HG02678 (cell line): ENCODE data around the gene PTH.

Source experiments
- ATAC-seq: cut with Tn5 transposase; IDR thresholded peaks from one replicate; pipeline ENCODE4 v1.9.1; 2021; ENCODE audit warnings: mild to moderate bottlenecking, moderate library complexity; ENCODE audit not compliant: unreplicated experiment

Gene PTH

DNA sequence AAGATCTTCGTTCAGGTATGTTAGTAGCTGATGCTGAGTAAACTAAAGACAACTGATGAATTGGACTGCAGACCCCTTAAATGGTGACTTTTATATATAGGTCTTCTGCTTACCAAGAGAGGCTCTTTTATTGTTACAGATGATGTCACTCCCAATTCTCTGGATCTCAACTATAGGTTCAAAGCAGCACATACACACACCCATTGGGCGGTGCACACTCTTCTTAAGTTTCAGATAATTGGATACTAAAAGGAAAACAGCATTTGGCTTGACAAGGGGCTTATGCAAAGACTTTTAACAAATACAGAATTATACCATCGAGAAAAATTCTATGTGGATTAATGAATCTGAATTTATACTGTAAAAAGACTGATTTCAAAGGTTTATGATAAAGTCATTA is at the start of gene PTH:
Gene PTH (minus strand): TSS at position 69 of the 400 bp plus-strand sequence. CDS start 3,142 bp downstream, outside the sequence.
- ATAC-seq = no peak

GRCh38 chr11:13538044-13538443 is 42.2 kb upstream of the PTH start:
- ATAC-seq = no peak

DNA sequence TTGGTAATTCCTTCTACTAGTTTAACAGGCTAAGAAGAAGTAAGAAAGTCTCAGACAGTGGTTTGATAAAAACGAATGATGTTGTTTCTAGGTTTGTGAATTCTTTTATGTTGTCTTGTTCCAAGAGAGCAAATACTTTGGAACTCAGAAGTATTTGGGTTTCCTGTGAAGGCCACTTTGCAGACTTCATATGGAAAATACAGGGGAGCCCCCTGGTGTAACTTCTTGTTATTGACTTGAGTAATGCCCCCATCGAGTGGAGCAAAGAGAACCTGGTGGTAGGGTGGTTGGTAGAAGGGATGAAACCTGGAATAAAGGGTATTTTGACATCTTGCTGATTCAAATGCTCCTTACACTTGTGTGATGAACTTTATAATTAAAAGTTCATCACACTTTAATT is 40.0 kb upstream of the PTH start:
- ATAC-seq = no peak

GRCh38 chr11:13534358-13534757 is 38.6 kb upstream of the PTH start:
- no peak for ATAC-seq

DNA sequence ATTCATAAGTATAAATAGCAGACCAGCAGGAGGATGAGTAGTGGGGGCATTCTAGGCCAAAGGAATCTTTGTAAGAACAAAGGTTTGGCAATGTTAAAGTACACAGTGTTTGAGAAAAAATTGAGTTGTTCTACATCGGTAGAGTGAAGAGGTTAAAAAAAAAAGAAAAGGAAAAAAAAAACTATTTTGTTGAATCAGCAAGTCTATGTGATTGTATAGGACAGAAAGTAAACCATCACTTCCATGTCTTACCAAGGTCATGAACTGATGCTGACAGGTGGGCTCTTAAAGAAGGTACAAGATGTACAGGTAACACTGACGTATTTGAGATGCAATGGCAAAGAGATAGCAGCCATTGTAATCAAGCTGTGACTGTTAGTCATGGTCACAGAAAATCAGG is 29.5 kb upstream of the PTH start:
- ATAC-seq = no peak

DNA sequence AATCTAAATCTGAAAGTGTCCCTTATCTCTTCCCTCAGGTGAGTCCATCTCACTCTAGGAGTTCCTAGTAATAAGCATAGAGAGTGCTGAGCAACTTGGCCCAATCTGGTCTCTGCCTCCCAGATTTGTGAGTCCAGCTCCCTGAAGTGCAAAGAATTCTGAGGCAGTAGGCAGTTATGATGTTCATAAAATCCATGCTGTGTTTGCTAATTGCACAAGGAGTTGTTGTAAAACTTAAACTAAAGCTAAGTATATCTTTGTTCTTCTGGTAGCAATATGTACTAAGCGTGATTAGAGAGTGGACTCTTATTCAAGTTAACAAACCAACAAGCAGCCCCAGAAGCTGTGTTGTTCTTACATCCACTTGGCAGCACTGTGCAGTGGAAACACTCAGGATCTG is 7.6 kb upstream of the PTH start:
- ATAC-seq = no peak

GRCh38 chr11:13502492-13502891 is 6.7 kb upstream of the PTH start:
- no peak for ATAC-seq

DNA sequence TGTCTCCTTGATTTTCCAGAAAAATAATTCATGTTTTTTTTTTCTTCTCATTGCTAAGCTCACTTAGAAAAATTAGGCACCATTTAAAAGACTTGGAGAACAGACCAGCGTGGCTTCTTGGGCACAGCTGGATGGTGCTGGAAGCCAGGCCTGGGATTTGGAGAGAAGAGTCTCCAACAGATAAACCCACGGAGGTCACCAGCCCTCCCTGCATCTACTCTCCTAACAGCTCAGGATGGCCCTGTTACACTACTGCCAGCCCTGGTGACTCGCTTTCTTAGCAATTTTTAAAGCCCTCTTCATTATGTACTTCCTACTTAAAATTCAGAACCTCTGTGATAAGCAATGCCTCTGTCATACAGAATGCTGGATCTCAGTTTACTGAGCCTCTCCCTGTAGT is 1.7 kb downstream of the PTH start:
- no peak for ATAC-seq

- no peak for ATAC-seq
Measured at GRCh38 chr11:13487661-13488030, 8.2 kb downstream of the PTH start.

DNA sequence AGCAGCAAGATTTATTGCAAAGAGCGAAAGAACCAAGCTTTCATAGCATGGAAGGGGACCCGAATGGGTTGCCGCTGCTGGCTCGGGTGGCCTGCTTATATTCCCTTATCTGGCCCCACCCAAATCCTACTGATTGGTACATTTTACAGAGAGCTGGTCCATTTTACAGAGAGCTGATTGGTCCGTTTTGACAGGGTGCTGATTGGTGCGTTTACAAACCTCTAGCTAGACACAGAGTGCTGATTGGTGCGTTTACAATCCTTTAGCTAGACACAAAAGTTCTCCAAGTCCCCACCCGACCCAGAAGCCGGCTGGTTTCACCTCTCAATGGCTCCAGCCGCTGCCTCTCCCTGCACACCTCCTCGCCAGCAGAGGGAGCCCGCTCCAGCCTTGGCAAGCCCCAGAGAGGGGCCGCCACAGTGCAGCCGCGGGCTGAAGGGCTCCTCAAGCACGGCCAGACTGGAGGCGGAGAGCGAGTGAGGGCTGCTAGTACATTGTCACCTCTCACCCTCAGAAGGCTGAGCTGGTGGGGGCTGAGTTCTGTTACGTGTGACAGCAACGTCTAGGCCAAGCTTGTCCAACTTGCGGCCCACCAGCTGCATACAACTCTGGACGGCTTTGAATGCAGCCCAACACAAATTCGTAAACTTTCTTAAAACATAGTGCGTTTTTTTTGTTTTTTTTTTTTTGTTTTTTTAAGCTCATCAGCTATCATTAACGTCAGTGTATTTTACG is 8.7 kb downstream of the PTH start:
- no peak for ATAC-seq

- ATAC-seq = no peak
Measured at GRCh38 chr11:13480198-13480597, 15.6 kb downstream of the PTH start.

- no peak for ATAC-seq
Measured at GRCh38 chr11:13479688-13480087, 16.1 kb downstream of the PTH start.

- no peak for ATAC-seq
Measured at GRCh38 chr11:13475091-13475490, 20.7 kb downstream of the PTH start.

GRCh38 chr11:13473013-13473722 is 22.6 kb downstream of the PTH start:
- no peak for ATAC-seq

GRCh38 chr11:13468750-13469149 is 27.0 kb downstream of the PTH start:
- no peak for ATAC-seq

DNA sequence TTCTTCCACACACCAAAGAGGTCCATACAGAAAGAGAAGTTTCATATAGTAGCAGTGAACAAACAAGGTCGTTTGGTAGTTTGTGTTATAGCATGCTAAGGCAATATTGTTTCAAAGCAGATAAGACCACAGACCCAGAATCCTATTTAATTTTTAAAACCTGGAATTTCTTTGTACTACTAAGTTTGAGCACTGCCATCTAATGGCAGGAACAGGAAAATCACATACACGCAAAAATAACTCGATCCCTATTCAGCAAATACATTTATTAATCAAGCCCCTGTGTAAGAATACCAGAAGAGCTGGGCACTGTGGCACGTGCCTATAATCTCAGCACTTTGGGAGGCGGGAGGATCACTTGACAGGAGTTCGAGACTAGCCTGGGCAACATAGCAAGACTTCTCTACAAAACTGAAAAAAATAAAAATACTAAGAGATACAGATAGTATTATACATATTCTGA is 29.9 kb downstream of the PTH start:
- no peak for ATAC-seq

- ATAC-seq = no peak
Measured at GRCh38 chr11:13463779-13464290, 32.0 kb downstream of the PTH start.

GRCh38 chr11:13462901-13463778 is 32.7 kb downstream of the PTH start, which contains the start of gene BTBD10:
Gene BTBD10, minus strand, starts transcription at chr11:13463222. Its CDS starts 18,098 bp downstream, at chr11:13445124.
- peak; percentile 97 for ATAC-seq

- ATAC-seq = peak; percentile 38
Measured at GRCh38 chr11:13462311-13462900, 33.4 kb downstream of the PTH start.

GRCh38 chr11:13461291-13461690 is 34.5 kb downstream of the PTH start:
- ATAC-seq = no peak
